ENCODE data around the gene SORCS2. TPM values are rescaled to one million over a fixed set of nuclear protein-coding genes. Genes with fewer than 3 reads are reported as not detected.

SORCS2 gene
- total RNA-seq, 5 donors from 2014 or later (not counting 1 experiment from before 2014, with no cell fraction given): 0.22 TPM; not detected in 4

GRCh38 chr4:7624396-7624980, 432.1 kb downstream of the SORCS2 start:
- ATAC-seq (replicated peaks in 1 of 4) (no peak), DNase-seq (no peak)
- peaks cover 4 to 35% of the 10 kb centered on the region in 2 experiments for H3K27me3 ChIP-seq (replicated peaks in 1 of 2; ENCODE audit: control insufficient read depth in 2 of 2, extremely low read depth in 1 of 2, insufficient read depth in 2 of 2, low read length in 1 of 2)
- Mint-ChIP-seq H3K27me3 (peaks cover 12 to 20% of the 10 kb centered on the region in 2 donors), H3K9me3 (no peaks in the 10 kb centered on the region), H3K36me3 (no peaks in the 10 kb centered on the region), H3K27ac (no peak overlapping the region), H3K4me3 (no peak overlapping the region), H3K4me1 (no peaks in the 10 kb centered on the region)
- POLR2A ChIA-PET: no interaction called here
- CTCF ChIA-PET: no interaction called here
- no peak overlapping the region for H3K4me3 ChIP-seq (ENCODE audit: control insufficient read depth in 1 of 2, extremely low read depth in 1 of 2, low read length in 1 of 2)
- no peaks in the 10 kb centered on the region for H3K9me3 ChIP-seq
- 80% methylated on average over 6 of the region's 11 CpGs for WGBS (ENCODE audit: insufficient coverage)
- H3K4me1 ChIP-seq (ENCODE audit: control insufficient read depth in 1 of 2, extremely low read depth in 1 of 2, insufficient read depth in 2 of 2, low read length in 2 of 2): no peaks in the 10 kb centered on the region
- no peak overlapping the region for H3K27ac ChIP-seq (ENCODE audit: low read length)
- no peaks in the 10 kb centered on the region for H3K36me3 ChIP-seq (ENCODE audit: control insufficient read depth in 2 of 2, extremely low read depth in 1 of 2, insufficient read depth in 1 of 2, low read length in 1 of 2)

- Histone ChIP-seq H3K36me3 (ENCODE audit: control insufficient read depth in 2 of 2, extremely low read depth in 1 of 2, insufficient read depth in 1 of 2, low read length in 1 of 2) (no peaks in the 10 kb centered on the region), H3K27me3 (replicated peaks in 1 of 2; ENCODE audit: control insufficient read depth in 2 of 2, extremely low read depth in 1 of 2, insufficient read depth in 2 of 2, low read length in 1 of 2) (peaks cover 4 to 37% of the 10 kb centered on the region in 2 experiments), H3K27ac (ENCODE audit: low read length) (no peak overlapping the region), H3K4me1 (ENCODE audit: control insufficient read depth in 1 of 2, extremely low read depth in 1 of 2, insufficient read depth in 2 of 2, low read length in 2 of 2) (no peaks in the 10 kb centered on the region), H3K9me3 (no peaks in the 10 kb centered on the region), H3K4me3 (ENCODE audit: control insufficient read depth in 1 of 2, extremely low read depth in 1 of 2, low read length in 1 of 2) (no peak overlapping the region)
- no peak overlapping the region for H3K27ac Mint-ChIP-seq
- no peaks in the 10 kb centered on the region for H3K4me1 Mint-ChIP-seq
- H3K4me3 Mint-ChIP-seq: no peak overlapping the region
- POLR2A ChIA-PET: no interaction called here
- H3K27me3 Mint-ChIP-seq: peaks cover 16 to 17% of the 10 kb centered on the region in 2 donors
- WGBS (ENCODE audit: insufficient coverage): 60% methylated on average over 1 of the region's 3 CpGs
- ATAC-seq (replicated peaks in 1 of 4) (no peak), DNase-seq (no peak)
- H3K36me3 Mint-ChIP-seq: no peaks in the 10 kb centered on the region
- H3K9me3 Mint-ChIP-seq: no peaks in the 10 kb centered on the region
- CTCF ChIA-PET: no interaction called here
These were observed 432.7 kb downstream of the SORCS2 start for GRCh38 chr4:7625071-7625470.

- Histone ChIP-seq H3K4me3 (ENCODE audit: control insufficient read depth in 1 of 2, extremely low read depth in 1 of 2, low read length in 1 of 2) (no peak overlapping the region), H3K4me1 (ENCODE audit: control insufficient read depth in 1 of 2, extremely low read depth in 1 of 2, insufficient read depth in 2 of 2, low read length in 2 of 2) (no peaks in the 10 kb centered on the region), H3K27ac (ENCODE audit: low read length) (no peak overlapping the region), H3K9me3 (no peaks in the 10 kb centered on the region), H3K36me3 (ENCODE audit: control insufficient read depth in 2 of 2, extremely low read depth in 1 of 2, insufficient read depth in 1 of 2, low read length in 1 of 2) (no peaks in the 10 kb centered on the region), H3K27me3 (replicated peaks in 1 of 2; ENCODE audit: control insufficient read depth in 2 of 2, extremely low read depth in 1 of 2, insufficient read depth in 2 of 2, low read length in 1 of 2) (peaks cover 4 to 28% of the 10 kb centered on the region in 2 experiments)
- no CpG with 5 or more reads among the region's 7 CpGs for WGBS (ENCODE audit: insufficient coverage)
- ChIA-PET CTCF (no interaction called here), POLR2A (no interaction called here)
- DNase-seq (no peak), ATAC-seq (replicated peaks in 1 of 4) (no peak)
- Mint-ChIP-seq H3K27ac (no peak overlapping the region), H3K9me3 (no peaks in the 10 kb centered on the region), H3K4me3 (no peak overlapping the region), H3K36me3 (no peaks in the 10 kb centered on the region), H3K27me3 (peaks cover 12 to 16% of the 10 kb centered on the region in 2 donors), H3K4me1 (no peaks in the 10 kb centered on the region)
These were observed 434.2 kb downstream of the SORCS2 start for GRCh38 chr4:7626531-7626930.

GRCh38 chr4:7627251-7628250, 435.2 kb downstream of the SORCS2 start:
- peaks cover 4 to 20% of the 10 kb centered on the region in 2 experiments for H3K27me3 ChIP-seq (replicated peaks in 1 of 2; ENCODE audit: control insufficient read depth in 2 of 2, extremely low read depth in 1 of 2, insufficient read depth in 2 of 2, low read length in 1 of 2)
- Mint-ChIP-seq H3K9me3 (no peaks in the 10 kb centered on the region), H3K27ac (no peak overlapping the region), H3K27me3 (peaks cover 12 to 25% of the 10 kb centered on the region in 2 donors), H3K4me3 (no peak overlapping the region), H3K36me3 (no peaks in the 10 kb centered on the region), H3K4me1 (no peaks in the 10 kb centered on the region)
- H3K27ac ChIP-seq (ENCODE audit: low read length): no peak overlapping the region
- ChIA-PET POLR2A (no interaction called here), CTCF (no interaction called here)
- DNase-seq: no peak
- 82% methylated on average over 12 of the region's 18 CpGs for WGBS (ENCODE audit: insufficient coverage)
- no peaks in the 10 kb centered on the region for H3K9me3 ChIP-seq
- H3K4me3 ChIP-seq (ENCODE audit: control insufficient read depth in 1 of 2, extremely low read depth in 1 of 2, low read length in 1 of 2): no peak overlapping the region
- no peak for ATAC-seq (replicated peaks in 1 of 4)
- H3K36me3 ChIP-seq (ENCODE audit: control insufficient read depth in 2 of 2, extremely low read depth in 1 of 2, insufficient read depth in 1 of 2, low read length in 1 of 2): no peaks in the 10 kb centered on the region
- no peaks in the 10 kb centered on the region for H3K4me1 ChIP-seq (ENCODE audit: control insufficient read depth in 1 of 2, extremely low read depth in 1 of 2, insufficient read depth in 2 of 2, low read length in 2 of 2)

GRCh38 chr4:7628432-7628831, 436.1 kb downstream of the SORCS2 start:
- Mint-ChIP-seq H3K4me1 (no peaks in the 10 kb centered on the region), H3K9me3 (no peaks in the 10 kb centered on the region), H3K27me3 (peaks cover 12 to 22% of the 10 kb centered on the region in 2 donors), H3K27ac (no peak overlapping the region), H3K36me3 (no peaks in the 10 kb centered on the region), H3K4me3 (no peak overlapping the region)
- Histone ChIP-seq H3K27ac (ENCODE audit: low read length) (no peak overlapping the region), H3K4me1 (ENCODE audit: control insufficient read depth in 1 of 2, extremely low read depth in 1 of 2, insufficient read depth in 2 of 2, low read length in 2 of 2) (no peaks in the 10 kb centered on the region), H3K4me3 (ENCODE audit: control insufficient read depth in 1 of 2, extremely low read depth in 1 of 2, low read length in 1 of 2) (no peak overlapping the region), H3K9me3 (no peaks in the 10 kb centered on the region), H3K27me3 (replicated peaks in 1 of 2; ENCODE audit: control insufficient read depth in 2 of 2, extremely low read depth in 1 of 2, insufficient read depth in 2 of 2, low read length in 1 of 2) (peaks cover 4 to 13% of the 10 kb centered on the region in 2 experiments), H3K36me3 (ENCODE audit: control insufficient read depth in 2 of 2, extremely low read depth in 1 of 2, insufficient read depth in 1 of 2, low read length in 1 of 2) (no peaks in the 10 kb centered on the region)
- ChIA-PET POLR2A (no interaction called here), CTCF (no interaction called here)
- WGBS (ENCODE audit: insufficient coverage): 47% methylated on average over 5 of the region's 10 CpGs
- no peak for DNase-seq
- no peak for ATAC-seq (replicated peaks in 1 of 4)

- no peaks in the 10 kb centered on the region for H3K36me3 ChIP-seq (ENCODE audit: control insufficient read depth in 2 of 2, extremely low read depth in 1 of 2, insufficient read depth in 1 of 2, low read length in 1 of 2)
- 67% methylated on average over 11 of the region's 13 CpGs for WGBS (ENCODE audit: insufficient coverage)
- H3K4me3 Mint-ChIP-seq: no peak overlapping the region
- H3K27ac ChIP-seq (ENCODE audit: low read length): no peak overlapping the region
- H3K36me3 Mint-ChIP-seq: no peaks in the 10 kb centered on the region
- ChIA-PET POLR2A (no interaction called here), CTCF (no interaction called here)
- peaks cover 12 to 22% of the 10 kb centered on the region in 2 donors for H3K27me3 Mint-ChIP-seq
- no peaks in the 10 kb centered on the region for H3K9me3 Mint-ChIP-seq
- H3K9me3 ChIP-seq: no peaks in the 10 kb centered on the region
- no peak overlapping the region for H3K4me3 ChIP-seq (ENCODE audit: control insufficient read depth in 1 of 2, extremely low read depth in 1 of 2, low read length in 1 of 2)
- no peak for ATAC-seq (replicated peaks in 1 of 4)
- H3K27ac Mint-ChIP-seq: no peak overlapping the region
- H3K4me1 ChIP-seq (ENCODE audit: control insufficient read depth in 1 of 2, extremely low read depth in 1 of 2, insufficient read depth in 2 of 2, low read length in 2 of 2): no peaks in the 10 kb centered on the region
- DNase-seq: no peak
- H3K27me3 ChIP-seq (replicated peaks in 1 of 2; ENCODE audit: control insufficient read depth in 2 of 2, extremely low read depth in 1 of 2, insufficient read depth in 2 of 2, low read length in 1 of 2): peaks cover 0 to 12% of the 10 kb centered on the region in 2 experiments
- H3K4me1 Mint-ChIP-seq: no peaks in the 10 kb centered on the region
These were observed 437.3 kb downstream of the SORCS2 start for GRCh38 chr4:7629501-7630254.
